CD14-positive monocyte (primary cell): ENCODE measurements around the gene TRIM44. TPM values are rescaled to one million over a fixed set of nuclear protein-coding genes. Genes with fewer than 3 reads are reported as not detected.

ENCODE experiments used
- DNase-seq, 3 donors: peaks; one replicate each; pipeline ENCODE4 v3.0.0-alpha.2; 2011 to 2022
- H2AFZ ChIP-seq: 2 replicates; pipeline ENCODE4 v1.6.0; 2012; ENCODE audit warnings: mild to moderate bottlenecking, low read depth, low read length, inconsistent platforms; ENCODE audit not compliant: insufficient read depth, poor library complexity, severe bottlenecking
- H3K27ac ChIP-seq, 2 donors: 1 replicate in 1 of 2; 2 replicates in 1 of 2; pipeline ENCODE4 v1.5.1; 2012 to 2013; ENCODE audit warnings: low read length in 2 of 2, control low read depth in 1 of 2, inconsistent platforms in 1 of 2, low read depth in 1 of 2, mild to moderate bottlenecking in 1 of 2
- H3K27me3 ChIP-seq, 2 donors: one replicate each; pipeline versions ENCODE4 v1.6.0 to v1.6.1; 2011 to 2013; ENCODE audit warnings: low read length in 2 of 2; ENCODE audit not compliant: control insufficient read depth in 2 of 2, insufficient read depth in 2 of 2
- H3K36me3 ChIP-seq, 2 donors: replicated peaks in 1 of 2; 1 replicate in 1 of 2; 2 replicates in 1 of 2; pipeline versions ENCODE4 v1.5.1 to v1.6.1; 2012 to 2013; ENCODE audit warnings: low read length in 2 of 2, control low read depth in 1 of 2, inconsistent platforms in 1 of 2, mild to moderate bottlenecking in 1 of 2; ENCODE audit not compliant: insufficient read depth in 2 of 2, control insufficient read depth in 1 of 2
- H3K4me1 ChIP-seq, 2 donors: 1 replicate in 1 of 2; 2 replicates in 1 of 2; pipeline versions ENCODE4 v1.5.1 to v1.6.1; 2012 to 2013; ENCODE audit warnings: low read length in 2 of 2, control low read depth in 1 of 2, inconsistent platforms in 1 of 2, mild to moderate bottlenecking in 1 of 2, moderate library complexity in 1 of 2; ENCODE audit not compliant: insufficient read depth in 2 of 2, control insufficient read depth in 1 of 2
- H3K4me2 ChIP-seq: replicated peaks from 2 replicates; pipeline ENCODE3; 2012; ENCODE audit warnings: low read length, moderate library complexity, mild to moderate bottlenecking; ENCODE audit not compliant: poor library complexity, severe bottlenecking; ENCODE audit errors: extremely low read depth
- H3K4me3 ChIP-seq, 3 experiments: fragments of 200-600 bp in 1 of 3; sonication (generic) in 1 of 3; replicated peaks in 1 of 3; 1 replicate in 2 of 3; 2 replicates in 1 of 3; pipeline ENCODE4 v1.5.1; 2011 to 2013; ENCODE audit warnings: low read length in 3 of 3, mild to moderate bottlenecking in 3 of 3, control low read depth in 2 of 3, low read depth in 2 of 3, inconsistent platforms in 1 of 3, moderate library complexity in 1 of 3
- H3K79me2 ChIP-seq: 2 replicates; pipeline ENCODE4 v1.6.0; 2012; ENCODE audit warnings: mild to moderate bottlenecking, control low read depth, inconsistent platforms, low read length, moderate library complexity; ENCODE audit not compliant: insufficient read depth
- H3K9ac ChIP-seq: 2 replicates; pipeline ENCODE4 v1.6.0; 2017; ENCODE audit warnings: low read length, mild to moderate bottlenecking; ENCODE audit not compliant: insufficient read depth, poor library complexity, severe bottlenecking
- H3K9me3 ChIP-seq, 2 donors: replicated peaks in 1 of 2; 1 replicate in 1 of 2; 2 replicates in 1 of 2; pipeline versions ENCODE4 v1.5.1 to v1.6.1; 2012 to 2013; ENCODE audit warnings: low read length in 2 of 2, control low read depth in 1 of 2; ENCODE audit not compliant: control insufficient read depth in 1 of 2, insufficient read depth in 1 of 2
- H4K20me1 ChIP-seq: 2 replicates; pipeline ENCODE4 v1.6.0; 2012; ENCODE audit warnings: mild to moderate bottlenecking, low read length, control low read depth, moderate library complexity; ENCODE audit not compliant: insufficient read depth
- H3K27ac Mint-ChIP-seq, 7 donors: one replicate each; pipeline ENCODE4 v1.8.0; 2020; ENCODE audit warnings: mild to moderate bottlenecking in 7 of 7, mixed read lengths in 7 of 7, moderate library complexity in 6 of 7, inconsistent platforms in 2 of 7
- H3K27me3 Mint-ChIP-seq, 3 donors: one replicate each; pipeline ENCODE4 v1.8.0; 2021 to 2022; ENCODE audit warnings: low read depth in 3 of 3, mild to moderate bottlenecking in 3 of 3, mixed read lengths in 3 of 3, moderate library complexity in 3 of 3, inconsistent platforms in 1 of 3
- H3K36me3 Mint-ChIP-seq, 2 donors: one replicate each; pipeline ENCODE4 v1.8.0; 2020; ENCODE audit warnings: mixed read lengths in 2 of 2, inconsistent platforms in 1 of 2, mild to moderate bottlenecking in 1 of 2
- H3K4me1 Mint-ChIP-seq: one replicate; pipeline ENCODE4 v1.8.0; 2020; ENCODE audit warnings: mild to moderate bottlenecking, mixed read lengths
- H3K4me3 Mint-ChIP-seq, 2 donors: one replicate each; pipeline ENCODE4 v1.8.0; 2020; ENCODE audit warnings: mild to moderate bottlenecking in 2 of 2, mixed read lengths in 2 of 2, moderate library complexity in 1 of 2
- H3K9me3 Mint-ChIP-seq, 7 donors: one replicate each; pipeline ENCODE4 v1.8.0; 2020 to 2022; ENCODE audit warnings: mixed read lengths in 7 of 7, mild to moderate bottlenecking in 6 of 7, moderate library complexity in 6 of 7, inconsistent platforms in 2 of 7
- CTCF ChIP-seq: fragments of 200-600 bp; IDR thresholded peaks from one replicate; pipeline ENCODE4 v1.8.0; 2022; ENCODE audit warnings: antibody characterized with exemption, mild to moderate bottlenecking
- WGBS: methylation state at CpG from one replicate; pipeline ENCODE4 v1.1.5; 2013; ENCODE audit warnings: missing lambda C conversion rate; ENCODE audit not compliant: insufficient coverage; 5-methylcytosine and 5-hydroxymethylcytosine counted together
- intact Hi-C, 2 donors: fragments of 100-400 bp; cut with micrococcal nuclease; formaldehyde crosslinking; loops; one replicate each; pipeline versions ENCODE4 v1.15.0 to v1.15.1; 2023
- polyA plus RNA-seq, 3 donors: library from polyadenylated mRNA; depleted of rRNA in 1 of 3; unstranded in 2 of 3; stranded (reverse) in 1 of 3; fragments of 300-500 nt in 2 of 3; fragments of >200 nt in 1 of 3; fragmentation: Illumina TruSeq in 2 of 3; gene quantifications; 1 replicate in 2 of 3; 2 replicates in 1 of 3; pipeline ENCODE4 v1.2.3, GENCODE V29; 2012 to 2021

TRIM44 gene
- polyA plus RNA-seq, 3 donors, result 25.3 to 47.1 (median 45.9) TPM

- Histone ChIP-seq H3K36me3 (peaks cover 9 to 38% of the 10 kb centered on the region in 2 donors), H3K4me3 (no peak overlapping the region), H3K27ac (no peak overlapping the region), H4K20me1 (peaks cover 27% of the 10 kb centered on the region), H3K4me2 (no peak overlapping the region), H3K79me2 (no peaks in the 10 kb centered on the region), H2AFZ (no peak overlapping the region), H3K4me1 (peaks cover 0 to 8% of the 10 kb centered on the region in 2 donors), H3K9me3 (peaks cover 0 to 4% of the 10 kb centered on the region in 2 donors), H3K27me3 (no peaks in the 10 kb centered on the region), H3K9ac (no peak overlapping the region)
- H3K9me3 Mint-ChIP-seq, result peaks cover 0 to 4% (median 0%) of the 10 kb centered on the region in 7 donors
- WGBS, result 100% methylated on average over 3 of the region's 3 CpGs
- H3K27me3 Mint-ChIP-seq, result no peaks in the 10 kb centered on the region
- no peak for DNase-seq
- no peak overlapping the region for H3K4me3 Mint-ChIP-seq
- TF ChIP-seq CTCF, result no peak
- H3K36me3 Mint-ChIP-seq, result peaks cover 27 to 31% of the 10 kb centered on the region in 2 donors
- intact Hi-C loops, result no loop called here
- H3K4me1 Mint-ChIP-seq, result peaks cover 15% of the 10 kb centered on the region
- H3K27ac Mint-ChIP-seq, result no peak overlapping the region
Observed at GRCh38 chr11:35804451-35805040, 142.0 kb downstream of the TRIM44 start.

- Histone ChIP-seq H3K9ac (no peak overlapping the region), H2AFZ (no peak overlapping the region), H3K27ac (no peak overlapping the region), H3K9me3 (no peaks in the 10 kb centered on the region), H4K20me1 (peaks cover 4% of the 10 kb centered on the region), H3K79me2 (no peaks in the 10 kb centered on the region), H3K27me3 (no peaks in the 10 kb centered on the region), H3K4me1 (no peaks in the 10 kb centered on the region), H3K4me2 (no peak overlapping the region), H3K36me3 (peaks cover 9 to 52% of the 10 kb centered on the region in 2 donors), H3K4me3 (no peak overlapping the region)
- TF ChIP-seq CTCF, result no peak
- no peak for DNase-seq
- H3K4me3 Mint-ChIP-seq, result no peak overlapping the region
- H3K36me3 Mint-ChIP-seq, result peaks cover 29 to 30% of the 10 kb centered on the region in 2 donors
- no CpG with 5 or more reads among the region's 4 CpGs for WGBS
- intact Hi-C loops, result no loop called here
- H3K27me3 Mint-ChIP-seq, result no peaks in the 10 kb centered on the region
- no peaks in the 10 kb centered on the region for H3K9me3 Mint-ChIP-seq
- no peak overlapping the region for H3K27ac Mint-ChIP-seq
- peaks cover 3% of the 10 kb centered on the region for H3K4me1 Mint-ChIP-seq
Observed at GRCh38 chr11:35809561-35809960, 147.0 kb downstream of the TRIM44 start.
